ENCODE data around the gene KLF15.

Gene KLF15

DNA sequence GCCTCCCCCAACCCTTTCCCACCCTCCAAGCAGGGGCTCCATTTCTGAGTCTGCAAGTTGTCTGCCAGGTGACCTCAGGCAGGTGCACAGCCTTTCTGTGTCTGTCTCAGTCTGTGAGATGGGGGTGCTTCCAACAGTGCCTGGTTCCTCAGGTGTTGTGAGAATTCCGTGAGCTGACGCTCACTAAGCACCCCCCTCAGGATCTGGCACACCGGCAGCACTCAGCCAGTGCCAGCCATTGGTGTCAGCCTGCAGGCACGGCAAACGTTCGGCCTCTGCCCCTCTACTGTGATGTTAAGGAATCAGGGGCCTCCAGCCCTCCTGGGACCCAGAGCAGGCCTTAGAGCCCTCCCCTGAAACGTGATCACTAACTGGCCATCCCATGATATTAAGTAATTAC lies 2.4 kb downstream of the KLF15 start:
- TF ChIP-seq, protein P1, sequence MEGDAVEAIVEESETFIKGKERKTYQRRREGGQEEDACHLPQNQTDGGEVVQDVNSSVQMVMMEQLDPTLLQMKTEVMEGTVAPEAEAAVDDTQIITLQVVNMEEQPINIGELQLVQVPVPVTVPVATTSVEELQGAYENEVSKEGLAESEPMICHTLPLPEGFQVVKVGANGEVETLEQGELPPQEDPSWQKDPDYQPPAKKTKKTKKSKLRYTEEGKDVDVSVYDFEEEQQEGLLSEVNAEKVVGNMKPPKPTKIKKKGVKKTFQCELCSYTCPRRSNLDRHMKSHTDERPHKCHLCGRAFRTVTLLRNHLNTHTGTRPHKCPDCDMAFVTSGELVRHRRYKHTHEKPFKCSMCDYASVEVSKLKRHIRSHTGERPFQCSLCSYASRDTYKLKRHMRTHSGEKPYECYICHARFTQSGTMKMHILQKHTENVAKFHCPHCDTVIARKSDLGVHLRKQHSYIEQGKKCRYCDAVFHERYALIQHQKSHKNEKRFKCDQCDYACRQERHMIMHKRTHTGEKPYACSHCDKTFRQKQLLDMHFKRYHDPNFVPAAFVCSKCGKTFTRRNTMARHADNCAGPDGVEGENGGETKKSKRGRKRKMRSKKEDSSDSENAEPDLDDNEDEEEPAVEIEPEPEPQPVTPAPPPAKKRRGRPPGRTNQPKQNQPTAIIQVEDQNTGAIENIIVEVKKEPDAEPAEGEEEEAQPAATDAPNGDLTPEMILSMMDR (IDR thresholded peaks at IDR 0.05; ENCODE audit: low read depth, low read length): no peak
- no peak overlapping the region for H3K4me3 ChIP-seq (ENCODE audit: low read depth, low read length)

DNA sequence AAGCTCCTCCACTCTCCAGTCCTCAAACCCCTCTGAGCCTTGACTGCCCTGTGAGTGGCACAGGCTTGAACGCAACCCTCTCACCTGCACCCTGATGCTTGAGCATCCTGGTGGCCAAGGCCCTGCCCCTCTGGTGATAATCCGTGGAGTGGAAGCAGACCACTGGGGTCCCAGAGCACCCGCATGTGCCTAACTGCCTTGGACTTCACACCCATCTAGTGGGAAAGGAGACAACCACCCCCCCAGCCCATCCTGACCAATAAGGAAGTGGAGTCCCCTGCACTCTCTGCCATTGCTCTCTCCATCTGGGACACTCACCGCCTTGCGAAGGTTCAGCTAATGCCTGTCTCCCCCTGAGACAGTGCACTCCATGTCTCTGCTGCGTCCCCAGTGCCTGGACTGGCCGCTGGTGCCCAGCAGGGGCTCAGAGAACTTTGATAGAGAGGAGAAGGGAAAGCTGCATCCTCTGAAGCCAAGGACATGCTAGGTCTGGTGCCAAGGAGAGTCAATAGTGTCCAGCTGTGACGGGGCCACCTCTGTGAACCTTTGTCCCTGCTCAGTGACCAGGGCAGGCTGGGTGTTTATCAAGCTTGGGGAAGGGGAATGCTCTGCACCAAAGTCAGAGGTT lies 3.4 kb downstream of the KLF15 start:
- H3K4me3 ChIP-seq (ENCODE audit: low read depth, low read length): no peak overlapping the region
- TF ChIP-seq, protein P1 (IDR thresholded peaks at IDR 0.05; ENCODE audit: low read depth, low read length): no peak

DNA sequence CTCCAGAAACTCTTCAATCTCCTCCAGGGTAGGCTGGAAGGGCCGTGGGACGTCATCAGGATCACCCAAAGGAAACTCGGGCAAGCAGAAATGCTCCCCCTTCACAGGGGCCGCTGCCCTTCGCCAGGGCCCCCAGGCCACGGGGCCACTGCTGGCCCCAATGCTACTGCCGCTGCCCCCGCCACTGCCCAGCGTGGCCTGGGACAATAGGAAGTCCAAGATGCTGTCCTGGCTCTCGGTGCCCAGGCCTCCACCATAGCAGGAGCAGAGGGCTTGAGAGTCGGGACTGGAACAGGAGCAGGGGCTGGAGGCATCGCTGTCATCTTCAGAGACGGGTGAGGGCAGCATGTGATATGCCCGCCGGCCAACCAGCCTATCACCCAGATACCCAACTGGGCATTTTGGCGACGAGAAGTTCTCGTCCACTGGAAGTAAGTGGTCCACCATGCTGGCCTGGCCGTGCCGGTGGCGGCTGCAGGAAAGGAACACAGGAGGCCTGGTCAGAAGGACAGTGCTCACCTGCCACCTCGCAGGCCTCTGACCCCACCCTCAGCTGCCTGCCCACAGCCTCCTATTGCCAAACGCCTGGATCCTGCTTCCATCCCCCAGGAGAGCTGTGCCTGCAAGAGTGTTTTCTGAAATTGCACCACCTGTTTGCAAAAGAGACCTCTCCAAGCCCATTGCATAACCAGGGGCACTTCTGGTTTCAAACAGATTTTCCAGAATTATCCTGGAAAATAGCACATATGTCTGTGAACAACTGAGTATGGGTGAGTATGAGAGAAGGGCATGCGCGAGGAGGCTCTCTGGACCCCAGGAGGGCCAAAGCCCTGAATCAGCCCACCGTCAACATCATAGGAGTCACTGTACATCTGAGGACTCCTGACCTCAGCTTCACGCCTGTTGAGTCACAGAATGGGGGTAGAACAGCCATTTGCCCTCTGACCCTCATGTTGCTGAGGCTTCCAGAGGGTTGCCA lies 4.4 kb downstream of the KLF15 start:
- no peak overlapping the region for H3K4me3 ChIP-seq (ENCODE audit: low read depth, low read length)
- TF ChIP-seq, protein P1 (IDR thresholded peaks at IDR 0.05; ENCODE audit: low read depth, low read length): no peak

DNA sequence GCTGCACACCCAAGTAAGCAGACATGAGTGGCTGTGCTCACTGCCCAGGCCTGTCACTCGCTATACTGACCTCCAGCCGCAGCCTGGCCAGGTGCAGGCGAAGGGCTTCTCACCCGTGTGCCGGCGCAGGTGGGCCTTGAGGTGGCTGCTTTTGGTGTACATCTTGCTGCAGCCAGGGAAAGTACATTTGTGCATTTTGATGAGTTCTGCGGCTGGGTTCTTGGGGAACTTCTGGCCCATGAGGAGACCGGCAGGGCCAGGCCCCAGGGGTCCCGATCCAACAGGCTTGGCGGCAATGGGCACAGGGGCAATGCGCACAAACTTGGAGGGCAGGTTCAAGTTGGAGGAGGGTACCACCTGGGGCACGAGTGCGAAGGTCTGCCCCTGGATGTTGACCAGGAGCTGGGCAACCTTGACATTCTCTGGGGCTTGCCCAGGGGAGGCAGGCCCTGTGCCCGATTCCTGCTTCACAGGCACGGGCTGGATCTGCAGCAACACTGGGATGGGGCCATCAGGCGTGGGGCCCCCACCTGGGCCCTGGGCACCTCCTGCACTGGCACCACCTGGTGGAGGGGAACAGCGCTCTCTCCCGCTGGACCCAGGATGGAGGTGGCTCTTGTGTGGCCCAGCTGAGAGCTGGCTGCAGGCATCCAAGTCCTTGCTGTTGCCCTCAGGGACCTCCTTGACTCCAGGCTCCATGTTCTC lies 5.3 kb downstream of the KLF15 start:
- no peak overlapping the region for H3K4me3 ChIP-seq (ENCODE audit: low read depth, low read length)
- TF ChIP-seq, protein P1 (IDR thresholded peaks at IDR 0.05; ENCODE audit: low read depth, low read length): no peak

DNA sequence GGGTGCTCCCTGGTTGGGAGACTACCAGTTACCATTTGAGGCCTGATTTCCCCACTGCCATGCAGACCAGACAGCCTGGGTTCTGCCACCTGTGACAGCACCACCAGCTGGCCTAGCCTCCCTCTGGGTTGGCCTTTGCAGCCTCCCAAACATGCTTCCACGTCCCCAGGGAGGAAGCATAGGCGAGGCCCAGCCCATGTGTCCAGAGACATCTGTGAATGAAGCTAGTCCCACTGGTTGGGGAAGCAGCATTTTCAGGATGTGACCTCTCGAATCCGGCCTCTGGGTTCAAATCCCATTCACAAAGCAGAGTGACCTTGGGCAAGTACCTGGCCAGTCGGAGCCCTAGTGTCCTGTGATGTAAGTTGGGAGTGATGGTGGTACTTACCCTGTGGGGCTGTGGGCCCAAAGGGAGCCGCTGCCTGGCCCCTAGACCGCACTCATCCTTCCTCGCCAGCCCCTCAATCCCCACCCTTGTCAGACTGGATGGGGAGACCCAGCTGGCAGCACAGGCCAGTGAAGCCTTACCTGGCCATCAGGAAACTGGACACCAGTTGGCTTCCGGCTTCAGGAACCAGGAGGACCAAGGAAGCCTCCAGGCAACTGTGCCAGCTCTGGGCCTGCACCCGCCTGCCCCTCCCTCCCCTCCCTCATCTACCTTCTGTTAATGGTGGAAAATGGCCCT lies 6.0 kb downstream of the KLF15 start:
- TF ChIP-seq, protein P1 (IDR thresholded peaks at IDR 0.05; ENCODE audit: low read depth, low read length): no peak
- H3K4me3 ChIP-seq (ENCODE audit: low read depth, low read length): no peak overlapping the region

DNA sequence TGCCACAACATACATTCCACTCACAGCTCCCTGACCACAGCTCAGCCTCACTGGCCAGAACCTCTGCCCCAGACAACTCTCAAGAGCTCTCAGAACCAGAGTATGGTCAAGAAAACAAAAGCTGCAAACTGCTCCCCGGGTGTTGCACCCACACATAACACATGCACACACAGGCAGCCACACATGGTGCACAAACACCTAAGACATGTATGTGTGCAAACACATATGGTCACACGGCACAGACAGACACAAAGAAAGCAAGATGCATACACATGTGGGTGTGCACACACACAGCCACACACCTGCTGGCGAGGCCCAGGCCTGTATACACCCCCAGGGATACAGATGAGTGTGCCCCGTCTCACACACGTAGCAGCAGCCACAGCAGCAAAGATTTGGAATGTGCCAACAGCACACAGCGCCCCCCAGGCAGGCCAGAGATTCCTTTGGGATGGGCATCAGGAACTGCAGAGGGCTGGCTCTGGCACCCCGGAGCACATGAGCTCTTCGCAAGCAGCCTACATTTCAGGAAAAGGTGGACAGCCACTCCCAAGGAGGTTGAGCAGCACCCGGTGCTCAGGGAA lies 6.6 kb downstream of the KLF15 start:
- H3K4me3 ChIP-seq (ENCODE audit: low read depth, low read length): no peak overlapping the region
- TF ChIP-seq, protein P1 (IDR thresholded peaks at IDR 0.05; ENCODE audit: low read depth, low read length): no peak
